ENCODE measurements around the gene B3GNT2.

DNA sequence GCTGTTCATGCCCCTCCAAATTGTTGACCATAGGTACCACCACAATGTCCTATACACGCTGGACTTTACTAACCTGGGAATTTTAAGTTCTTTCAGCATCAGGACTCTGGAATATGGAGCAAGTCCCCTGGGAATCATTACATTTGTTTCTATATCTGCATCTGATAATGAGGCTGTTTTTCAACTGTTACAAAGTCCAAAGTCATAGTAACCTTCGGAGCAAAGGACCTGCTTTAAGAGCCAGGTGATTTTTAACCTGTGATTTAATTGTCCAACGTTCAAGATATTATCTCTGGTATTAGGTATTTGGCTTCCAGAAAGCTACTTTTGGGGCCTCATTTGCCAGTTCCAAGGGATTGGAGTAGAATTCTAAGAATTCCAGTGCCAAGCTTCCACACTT, 7.5 kb upstream of the B3GNT2 start:
- TF ChIP-seq CTCF (IDR thresholded peaks at IDR 0.05) (no peak), EP300 (IDR thresholded peaks at IDR 0.05) (no peak), POLR2A (IDR thresholded peaks at IDR 0.05) (no peak)
